HG03457 (cell line): ENCODE data around the gene CHRM4.
"Not testable (repeated sequence)": the region's sequence is repeated elsewhere in the genome, so short reads cannot be mapped to it uniquely, and the experiment has no call there.

Source experiments
- ATAC-seq: cut with Tn5 transposase; IDR thresholded peaks from one replicate; pipeline ENCODE4 v1.9.1; 2021; ENCODE audit warnings: moderate number of reproducible peaks; ENCODE audit not compliant: unreplicated experiment

CHRM4 gene

DNA sequence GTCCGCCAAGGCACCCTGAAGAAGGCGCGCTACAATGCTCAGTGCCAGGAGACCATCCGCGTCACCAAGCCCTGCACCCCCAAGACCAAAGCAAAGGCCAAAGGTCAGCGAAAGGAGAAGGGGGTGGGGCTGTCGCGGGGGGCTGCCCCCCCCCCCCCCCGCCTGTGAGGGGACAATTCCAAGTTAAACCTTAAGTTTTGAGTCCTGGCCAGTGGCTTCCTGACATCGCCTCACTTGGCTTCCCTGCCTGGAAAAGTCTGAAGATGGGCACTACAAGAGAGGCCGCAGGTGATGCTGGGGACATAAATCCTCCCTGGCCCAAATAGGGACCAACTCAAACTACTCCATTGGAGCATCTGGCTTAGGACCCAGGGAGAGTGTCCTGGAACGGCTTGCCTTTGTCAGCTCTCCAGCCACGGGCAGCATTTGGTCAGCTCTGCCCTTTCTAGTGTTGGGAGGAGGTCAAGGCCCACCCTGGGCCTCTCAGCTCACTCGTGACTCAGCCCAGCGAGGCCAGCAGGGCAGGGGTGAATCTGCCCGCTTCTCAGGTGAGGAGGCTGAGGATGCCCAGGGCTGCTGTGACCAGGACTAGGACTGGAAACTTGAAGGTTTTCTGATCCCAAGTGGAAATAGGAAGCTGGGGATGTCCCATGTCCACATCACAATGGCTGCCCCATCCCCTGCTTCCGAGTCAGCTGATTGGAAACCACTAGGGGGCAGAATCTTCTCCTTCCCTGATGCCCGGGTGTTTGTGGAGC, 8.8 kb downstream of the CHRM4 start:
- ATAC-seq = no peak

DNA sequence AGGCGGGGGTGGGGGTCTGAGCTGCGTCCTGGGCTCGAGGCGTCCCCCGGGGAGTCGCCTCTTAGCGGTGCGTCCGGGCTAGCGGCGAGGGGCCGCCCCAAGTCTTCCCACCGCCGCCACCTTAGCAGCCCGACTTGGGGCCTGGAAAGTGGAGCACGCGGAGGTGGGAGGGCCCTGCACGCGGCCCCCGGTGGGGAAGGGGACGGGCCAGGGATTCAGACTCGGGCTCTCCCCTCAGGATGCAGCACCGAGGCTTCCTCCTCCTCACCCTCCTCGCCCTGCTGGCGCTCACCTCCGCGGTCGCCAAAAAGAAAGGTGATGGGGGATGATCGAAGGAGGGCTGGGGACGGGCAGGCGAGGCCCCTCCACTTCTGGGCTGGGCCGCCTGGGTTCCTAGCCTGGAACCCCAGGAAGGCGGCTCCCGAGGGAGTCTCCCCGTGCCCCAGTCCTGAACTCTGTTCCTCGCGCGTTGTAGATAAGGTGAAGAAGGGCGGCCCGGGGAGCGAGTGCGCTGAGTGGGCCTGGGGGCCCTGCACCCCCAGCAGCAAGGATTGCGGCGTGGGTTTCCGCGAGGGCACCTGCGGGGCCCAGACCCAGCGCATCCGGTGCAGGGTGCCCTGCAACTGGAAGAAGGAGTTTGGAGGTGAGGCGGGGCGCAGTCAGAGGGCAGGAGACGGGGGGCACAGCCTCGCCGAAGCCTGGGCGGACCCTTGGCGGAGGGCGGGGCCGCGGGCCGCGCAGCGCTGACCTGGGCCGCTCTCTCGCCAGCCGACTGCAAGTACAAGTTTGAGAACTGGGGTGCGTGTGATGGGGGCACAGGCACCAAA, 9.5 kb downstream of the CHRM4 start:
- ATAC-seq = no peak

DNA sequence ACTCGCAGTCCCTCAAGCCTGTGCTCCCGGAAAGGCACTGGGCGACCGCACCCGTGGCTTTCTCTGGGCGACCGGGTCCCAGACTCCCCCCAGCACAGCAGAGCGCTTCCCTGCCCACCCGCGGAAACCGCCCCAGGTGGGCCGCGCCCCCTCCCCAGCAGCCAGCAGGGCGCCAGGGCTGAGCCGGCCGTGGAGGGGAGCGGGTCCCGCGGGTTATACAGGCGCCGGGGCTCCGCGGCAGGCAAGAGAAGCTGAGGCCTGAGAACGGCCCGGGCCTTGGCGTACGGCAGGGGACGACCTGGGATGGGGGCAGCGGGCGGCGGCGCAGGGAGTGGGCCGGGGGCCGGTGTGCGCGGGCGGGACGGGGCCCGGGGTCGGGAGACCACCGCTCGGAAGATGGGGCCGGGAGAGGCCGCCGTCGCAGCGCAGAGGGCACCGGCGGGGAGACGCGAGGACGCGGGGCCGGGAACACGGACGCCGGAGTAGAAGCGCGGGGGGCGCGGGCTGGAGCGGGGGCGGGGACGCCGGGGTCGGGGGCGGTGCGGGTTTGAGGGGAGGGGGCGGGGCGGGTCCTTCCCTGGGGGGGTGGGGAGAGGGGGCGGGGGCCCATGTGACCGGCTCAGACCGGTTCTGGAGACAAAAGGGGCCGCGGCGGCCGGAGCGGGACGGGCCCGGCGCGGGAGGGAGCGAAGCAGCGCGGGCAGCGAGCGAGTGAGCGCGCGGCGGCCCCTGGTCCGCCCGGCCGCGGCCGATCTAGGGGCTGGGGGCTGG, 10.3 kb downstream of the CHRM4 start, which contains the start of gene MDK:
Gene MDK (plus strand): TSS at position 622 of the 771 bp plus-strand sequence. CDS start 389 bp downstream, outside the sequence.
- ATAC-seq = no peak

DNA sequence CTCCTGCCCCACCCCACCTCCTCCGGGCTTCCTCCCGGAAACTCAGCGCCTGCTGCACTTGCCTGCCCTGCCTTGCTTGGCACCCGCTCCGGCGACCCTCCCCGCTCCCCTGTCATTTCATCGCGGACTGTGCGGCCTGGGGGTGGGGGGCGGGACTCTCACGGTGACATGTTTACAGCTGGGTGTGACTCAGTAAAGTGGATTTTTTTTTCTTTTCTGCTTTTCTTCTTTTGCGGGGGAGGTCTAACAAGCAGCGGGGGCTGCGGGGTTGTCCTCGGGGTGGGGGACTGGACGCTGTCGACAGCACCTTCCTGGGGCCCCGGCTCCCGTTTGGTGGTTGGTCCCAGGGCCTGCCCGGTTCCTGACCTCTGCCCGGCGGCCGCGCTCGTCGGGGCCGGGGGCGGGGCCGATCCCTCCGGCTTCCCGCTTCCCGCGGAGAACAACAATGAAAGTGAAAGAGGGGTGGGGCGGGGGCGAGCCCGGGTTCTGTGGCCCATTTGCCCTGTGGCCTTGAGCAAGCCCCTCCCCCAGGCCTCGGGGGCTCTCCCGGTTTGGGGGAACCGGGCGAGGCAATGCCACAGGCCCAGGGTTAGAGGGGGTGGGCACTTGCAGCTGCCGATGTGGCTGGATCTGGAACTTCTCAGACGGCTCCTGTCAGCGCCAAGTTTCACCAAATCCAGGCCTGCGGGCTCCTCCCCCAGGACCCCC, 11.1 kb downstream of the CHRM4 start:
- ATAC-seq = no peak

DNA sequence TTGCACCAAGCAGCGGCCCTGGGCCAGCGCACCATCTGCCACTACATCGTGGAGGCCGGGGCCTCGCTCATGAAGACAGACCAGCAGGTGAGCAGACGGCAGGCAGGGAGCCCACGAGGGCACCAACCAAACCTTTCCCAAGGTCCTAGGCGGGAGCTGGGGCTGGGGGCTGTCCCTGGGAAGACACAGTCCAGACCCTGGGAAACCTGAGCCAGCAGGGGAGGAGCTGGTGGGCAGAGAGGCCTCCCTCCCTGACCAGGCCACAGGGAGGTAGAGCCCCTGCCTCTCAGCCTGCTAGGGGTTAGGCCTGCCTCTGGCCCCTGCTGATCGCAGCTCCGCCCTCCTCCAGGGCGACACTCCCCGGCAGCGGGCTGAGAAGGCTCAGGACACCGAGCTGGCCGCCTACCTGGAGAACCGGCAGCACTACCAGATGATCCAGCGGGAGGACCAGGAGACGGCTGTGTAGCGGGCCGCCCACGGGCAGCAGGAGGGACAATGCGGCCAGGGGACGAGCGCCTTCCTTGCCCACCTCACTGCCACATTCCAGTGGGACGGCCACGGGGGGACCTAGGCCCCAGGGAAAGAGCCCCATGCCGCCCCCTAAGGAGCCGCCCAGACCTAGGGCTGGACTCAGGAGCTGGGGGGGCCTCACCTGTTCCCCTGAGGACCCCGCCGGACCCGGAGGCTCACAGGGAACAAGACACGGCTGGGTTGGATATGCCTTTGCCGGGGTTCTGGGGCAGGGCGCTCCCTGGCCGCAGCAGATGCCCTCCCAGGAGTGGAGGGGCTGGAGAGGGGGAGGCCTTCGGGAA, 11.9 kb downstream of the CHRM4 start:
- not testable (repeated sequence) for ATAC-seq

DNA sequence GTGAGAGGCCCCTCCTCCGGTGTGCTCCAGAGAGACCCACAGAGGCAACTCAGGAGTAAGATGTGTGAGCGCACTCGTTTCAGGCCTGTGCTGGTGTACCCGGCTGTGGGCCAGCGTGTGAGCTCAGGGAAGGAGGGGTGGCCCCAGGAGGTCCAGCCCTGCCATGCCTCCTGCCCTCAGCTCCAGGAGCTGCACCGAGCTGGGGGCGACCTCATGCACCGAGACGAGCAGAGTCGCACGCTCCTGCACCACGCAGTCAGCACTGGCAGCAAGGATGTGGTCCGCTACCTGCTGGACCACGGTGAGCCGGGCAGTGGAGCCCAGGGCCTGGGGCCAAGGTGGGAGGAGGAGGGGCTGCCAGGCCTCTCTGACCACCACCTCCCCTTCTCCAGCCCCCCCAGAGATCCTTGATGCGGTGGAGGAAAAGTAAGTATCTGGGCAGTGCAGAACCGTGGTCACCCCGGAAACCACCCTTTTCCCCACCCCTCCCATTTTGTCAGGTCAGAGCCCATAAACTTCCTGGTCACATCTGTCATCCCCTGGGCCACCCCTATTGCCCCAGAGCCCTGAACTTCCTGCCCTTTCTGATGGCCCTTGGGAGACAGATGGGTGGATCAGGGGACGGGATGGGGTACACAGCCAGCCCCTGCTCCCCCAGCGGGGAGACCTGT, 12.6 kb downstream of the CHRM4 start:
- no peak for ATAC-seq

DNA sequence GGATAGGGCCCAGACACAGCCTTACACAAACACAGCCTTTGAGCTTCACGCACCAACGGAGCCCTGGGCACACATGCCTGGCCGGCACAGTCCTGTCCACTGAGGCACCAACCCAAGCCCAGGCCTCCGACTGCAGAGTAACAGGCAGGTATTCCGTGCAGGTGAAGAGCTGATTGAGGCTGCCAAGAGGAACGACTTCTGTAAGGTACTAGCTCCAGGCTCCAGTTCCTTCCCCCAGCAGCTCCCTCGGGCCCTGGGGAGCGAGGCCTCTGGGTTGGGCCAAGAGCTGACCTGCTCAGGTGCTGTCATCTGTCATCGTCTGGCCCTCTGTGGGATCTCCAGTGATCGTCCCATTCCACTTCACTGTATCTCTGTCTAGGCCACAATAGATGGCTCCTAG, 13.3 kb downstream of the CHRM4 start:
- no peak for ATAC-seq

DNA sequence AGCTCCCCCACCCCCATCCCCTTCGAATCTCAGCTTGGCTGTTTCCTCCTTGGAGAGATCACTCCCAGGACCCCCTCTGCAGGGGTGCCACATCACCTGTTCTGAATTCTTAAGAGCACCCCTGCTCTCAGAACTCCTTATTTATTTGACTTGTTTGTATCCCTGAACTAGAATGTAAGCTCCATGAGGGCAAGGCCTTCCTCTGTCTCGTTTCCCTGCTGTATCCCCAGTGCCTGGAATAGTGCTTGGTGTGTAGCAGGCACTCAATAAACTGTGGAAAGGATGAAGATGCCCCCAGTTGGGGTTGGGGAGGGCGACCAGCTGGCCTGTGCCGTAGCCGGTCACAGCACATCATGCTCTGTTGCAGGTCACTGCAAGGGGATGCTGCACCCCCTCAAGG, 13.7 kb downstream of the CHRM4 start:
- no peak for ATAC-seq

DNA sequence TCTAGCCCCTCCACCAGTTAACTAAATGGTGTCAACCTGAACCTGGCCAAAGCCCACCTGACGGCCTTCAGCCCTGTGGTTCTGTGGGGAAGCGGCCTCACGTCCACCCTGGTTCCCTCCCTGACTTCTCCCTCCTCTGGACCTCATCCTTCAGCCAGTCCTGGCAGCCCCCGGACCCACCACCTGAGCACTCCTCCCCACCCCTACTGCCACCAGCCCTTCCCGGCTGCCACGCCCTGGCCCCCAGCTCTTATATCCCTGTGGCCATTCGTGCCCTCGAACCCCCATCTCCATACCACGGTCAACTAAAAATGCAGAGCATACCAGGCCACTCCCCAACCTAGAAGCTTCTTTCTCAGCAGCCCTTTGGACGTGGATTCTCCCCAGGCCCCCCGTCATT, 14.3 kb downstream of the CHRM4 start:
- no peak for ATAC-seq

DNA sequence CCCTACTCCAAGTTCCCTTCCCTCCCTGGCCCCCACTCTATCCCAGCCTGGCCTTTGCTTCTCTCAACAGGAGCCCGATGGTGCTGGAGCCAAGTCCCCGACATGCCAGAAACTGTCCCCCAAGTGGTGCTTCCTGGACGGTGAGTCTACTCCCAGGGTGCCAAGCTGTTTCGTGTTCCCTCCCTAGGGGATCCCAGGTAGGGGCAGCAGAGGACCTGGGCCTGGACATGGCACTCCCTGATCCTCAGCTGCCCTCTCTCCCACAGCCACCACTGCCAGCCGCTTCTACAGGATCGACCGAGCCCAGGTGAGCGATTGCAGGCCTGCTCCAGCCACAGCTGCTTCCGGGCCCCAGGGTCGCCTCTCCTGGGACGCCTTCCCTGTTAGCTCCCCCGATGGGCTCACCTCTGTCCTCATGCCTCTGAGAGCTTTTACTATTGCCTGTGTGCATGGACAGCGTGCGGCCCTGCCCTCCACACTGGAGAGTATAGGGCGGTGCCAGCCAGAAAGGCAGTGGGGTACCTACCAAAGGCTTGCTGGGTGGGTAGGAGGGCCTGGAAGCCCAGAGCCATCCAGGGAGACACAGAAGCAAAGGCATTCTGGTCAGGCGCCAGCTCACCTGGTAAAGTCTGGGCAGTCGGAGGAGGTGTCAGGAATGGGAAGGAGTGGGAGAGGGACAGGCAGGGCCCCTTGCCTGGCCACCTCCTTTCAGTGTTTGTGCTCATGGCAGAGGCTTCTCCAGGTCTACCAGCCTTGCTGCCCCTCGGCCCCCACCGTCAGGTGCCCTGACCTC, 15.1 kb downstream of the CHRM4 start:
- ATAC-seq = no peak

DNA sequence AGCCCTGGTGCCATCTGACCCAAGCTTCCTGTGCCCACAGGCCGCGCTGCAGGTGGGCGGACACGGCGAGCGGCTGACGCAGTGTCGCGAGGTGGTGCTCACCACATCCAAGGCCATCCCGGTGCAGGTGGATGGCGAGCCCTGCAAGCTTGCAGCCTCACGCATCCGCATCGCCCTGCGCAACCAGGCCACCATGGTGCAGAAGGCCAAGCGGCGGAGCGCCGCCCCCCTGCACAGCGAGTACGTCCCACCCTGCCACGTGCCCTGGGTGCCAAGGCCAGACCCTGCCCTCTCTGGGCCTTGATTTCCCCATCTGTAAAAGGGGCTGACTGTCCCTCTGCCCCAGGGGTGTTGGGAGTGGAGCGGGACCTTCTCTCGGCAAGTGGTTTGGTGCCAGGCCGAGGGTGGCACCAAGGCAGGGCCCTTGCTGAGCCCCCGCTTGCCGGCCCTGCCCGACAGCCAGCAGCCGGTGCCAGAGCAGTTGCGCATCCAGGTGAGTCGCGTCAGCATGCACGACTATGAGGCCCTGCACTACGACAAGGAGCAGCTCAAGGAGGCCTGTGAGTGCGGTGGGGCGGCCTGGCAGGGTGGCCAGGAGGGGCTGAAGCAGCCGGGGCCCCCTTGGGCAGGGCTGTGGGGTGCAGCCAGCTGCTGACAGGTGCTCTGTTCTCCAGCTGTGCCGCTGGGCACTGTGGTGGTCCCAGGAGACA, 16.0 kb downstream of the CHRM4 start:
- no peak for ATAC-seq

DNA sequence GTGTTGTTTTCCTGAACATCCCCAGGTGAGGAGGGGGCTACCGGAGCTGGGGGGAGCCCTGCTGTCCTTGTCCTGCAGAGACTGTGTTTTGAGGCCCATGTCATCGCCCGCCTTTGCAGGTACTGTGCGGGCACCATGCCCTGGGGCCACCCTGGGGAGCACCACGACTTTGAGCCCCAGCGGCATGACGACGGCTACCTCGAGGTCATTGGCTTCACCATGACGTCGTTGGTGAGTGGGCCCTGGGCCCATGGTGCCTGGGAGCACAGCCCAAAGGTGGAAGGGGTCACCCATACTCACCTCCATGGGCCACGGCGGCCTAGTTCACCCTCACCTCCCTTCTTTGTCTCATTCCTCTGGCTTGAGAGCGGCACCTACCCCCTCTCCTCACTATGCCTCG, 16.8 kb downstream of the CHRM4 start:
- no peak for ATAC-seq

DNA sequence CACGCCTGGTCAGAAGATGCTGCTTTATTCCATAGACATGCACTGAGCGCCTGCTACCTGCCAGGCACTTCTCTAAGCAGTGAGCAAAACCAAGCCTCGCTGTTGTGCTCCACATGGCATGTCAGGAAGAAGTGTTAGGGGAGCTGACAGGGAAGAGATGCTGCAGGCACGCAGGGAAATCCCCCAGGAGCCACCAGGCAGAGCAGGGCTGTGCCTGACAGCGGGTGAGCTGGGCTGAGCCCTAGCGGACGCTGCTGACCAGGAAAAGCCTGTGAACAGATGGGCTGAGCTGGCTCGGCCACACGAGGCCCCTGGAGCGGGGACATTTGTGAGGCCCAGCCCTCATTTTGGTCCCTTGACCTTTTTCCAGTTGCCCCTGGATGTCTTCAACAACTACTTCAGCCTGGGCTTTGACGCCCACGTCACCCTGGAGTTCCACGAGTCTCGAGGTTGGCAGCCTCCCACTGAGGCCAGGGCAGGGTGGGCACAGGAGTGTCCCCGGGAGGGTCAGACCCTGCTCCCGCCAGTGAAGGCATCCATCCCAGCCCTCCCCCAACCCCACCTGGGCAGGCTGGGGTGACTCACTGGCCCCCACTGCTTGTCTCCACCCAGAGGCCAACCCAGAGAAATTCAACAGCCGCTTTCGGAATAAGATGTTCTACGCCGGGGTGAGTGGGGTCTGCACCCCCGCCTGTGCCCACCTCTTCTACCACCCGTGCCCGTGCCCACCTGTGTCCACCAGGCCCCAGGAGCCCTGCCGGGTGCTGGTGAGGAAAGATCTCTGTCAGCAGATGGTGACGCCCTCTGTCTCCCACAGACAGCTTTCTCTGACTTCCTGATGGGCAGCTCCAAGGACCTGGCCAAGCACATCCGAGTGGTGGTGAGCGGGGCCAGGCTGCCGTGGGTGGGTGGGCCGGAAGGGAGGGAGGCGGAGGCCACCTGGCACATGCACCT, 17.5 kb downstream of the CHRM4 start:
- ATAC-seq = no peak

DNA sequence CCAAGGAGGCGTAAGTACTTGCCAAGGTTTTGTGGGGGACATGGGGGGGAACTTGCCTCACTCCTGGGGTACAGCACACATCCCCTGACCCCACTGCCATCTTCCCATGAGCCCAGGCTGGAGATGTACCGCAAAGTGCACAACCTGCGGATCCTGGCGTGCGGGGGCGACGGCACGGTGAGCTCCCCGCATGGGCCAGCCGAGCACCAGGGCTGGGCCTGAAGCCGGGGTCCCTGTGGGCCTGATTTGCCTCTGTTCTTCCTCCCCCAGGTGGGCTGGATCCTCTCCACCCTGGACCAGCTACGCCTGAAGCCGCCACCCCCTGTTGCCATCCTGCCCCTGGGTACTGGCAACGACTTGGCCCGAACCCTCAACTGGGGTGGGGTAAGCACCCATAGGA, 19.1 kb downstream of the CHRM4 start:
- ATAC-seq = not testable (repeated sequence)

DNA sequence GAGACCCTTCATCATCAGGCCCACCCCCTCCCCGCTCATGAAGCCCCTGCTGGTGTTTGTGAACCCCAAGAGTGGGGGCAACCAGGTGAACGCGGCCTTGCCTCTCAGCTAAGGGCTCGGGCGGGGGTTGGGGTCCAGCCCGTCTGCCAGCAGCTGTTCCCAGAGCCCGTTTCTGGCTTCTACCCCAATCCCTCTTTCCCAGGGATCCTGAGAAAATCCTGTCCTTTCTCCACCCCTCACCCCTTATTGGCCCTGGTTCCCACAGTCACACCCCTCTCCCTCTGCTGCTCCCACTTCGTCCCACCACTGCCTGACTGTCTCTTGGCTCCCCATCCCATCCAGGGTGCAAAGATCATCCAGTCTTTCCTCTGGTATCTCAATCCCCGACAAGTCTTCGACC, 19.5 kb downstream of the CHRM4 start:
- ATAC-seq = no peak

DNA sequence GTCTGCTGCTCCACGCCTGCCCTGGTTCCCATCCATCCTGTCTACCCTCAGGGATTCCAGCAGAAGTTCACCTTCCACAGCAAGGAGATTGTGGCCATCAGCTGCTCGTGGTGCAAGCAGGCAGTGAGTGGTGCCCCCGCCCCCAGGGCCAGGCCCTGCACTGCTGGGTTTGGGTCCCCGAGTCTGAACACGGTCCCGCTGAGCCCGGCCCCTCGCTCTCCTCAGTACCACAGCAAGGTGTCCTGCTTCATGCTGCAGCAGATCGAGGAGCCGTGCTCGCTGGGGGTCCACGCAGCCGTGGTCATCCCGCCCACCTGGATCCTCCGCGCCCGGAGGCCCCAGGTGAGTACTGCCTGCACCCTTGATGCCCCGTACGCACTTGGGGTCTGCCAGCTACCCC, 20.3 kb downstream of the CHRM4 start:
- not testable (repeated sequence) for ATAC-seq

DNA sequence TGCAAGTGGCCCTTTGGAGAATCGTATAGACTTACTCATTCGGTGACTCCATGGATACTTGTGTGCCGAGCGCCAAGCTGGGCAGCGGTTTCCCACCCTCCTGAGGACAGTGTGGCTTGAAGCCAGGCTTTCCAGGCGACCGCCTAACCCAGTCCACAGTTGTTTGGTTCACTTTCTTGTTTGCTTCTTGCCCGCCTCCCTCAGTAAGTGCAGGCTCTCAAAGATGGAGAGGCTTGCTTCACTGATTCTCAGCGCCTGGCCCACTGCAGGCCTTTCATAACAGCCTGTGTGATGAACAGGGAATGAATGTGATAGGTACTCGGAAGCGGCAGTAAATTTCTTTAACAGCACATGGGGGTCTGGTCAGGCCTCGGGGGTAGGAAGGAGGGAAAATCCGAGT, 21.3 kb downstream of the CHRM4 start:
- no peak for ATAC-seq
